GM21423 (cell line): ENCODE data around the gene MKI67.
"Not testable (repeated sequence)": the region's sequence is repeated elsewhere in the genome, so short reads cannot be mapped to it uniquely, and the experiment has no call there.

Source experiments
- ATAC-seq: cut with Tn5 transposase; IDR thresholded peaks from one replicate; pipeline ENCODE4 v1.9.1; 2021; ENCODE audit warnings: mild to moderate bottlenecking, moderate library complexity; ENCODE audit not compliant: unreplicated experiment

MKI67 gene

DNA sequence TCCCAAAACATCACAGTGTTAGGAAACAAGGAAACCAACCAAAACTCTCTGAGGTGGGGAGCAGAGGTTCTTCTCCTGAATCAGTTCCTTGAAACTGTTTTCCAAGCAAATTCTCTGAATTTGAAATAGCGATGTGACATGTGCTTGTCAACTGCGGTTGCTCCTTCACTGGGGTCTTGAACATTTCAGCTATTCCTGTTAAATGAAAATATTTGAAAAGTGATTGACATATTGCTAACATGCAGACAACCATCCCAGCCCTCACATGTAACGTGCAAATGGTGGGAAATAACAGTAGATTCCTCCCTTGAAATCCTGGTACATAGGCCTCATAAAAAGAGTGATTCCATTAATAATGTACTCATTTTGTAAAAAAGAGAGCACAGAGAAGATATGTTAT lies 15.9 kb downstream of the MKI67 start:
- ATAC-seq, result no peak

DNA sequence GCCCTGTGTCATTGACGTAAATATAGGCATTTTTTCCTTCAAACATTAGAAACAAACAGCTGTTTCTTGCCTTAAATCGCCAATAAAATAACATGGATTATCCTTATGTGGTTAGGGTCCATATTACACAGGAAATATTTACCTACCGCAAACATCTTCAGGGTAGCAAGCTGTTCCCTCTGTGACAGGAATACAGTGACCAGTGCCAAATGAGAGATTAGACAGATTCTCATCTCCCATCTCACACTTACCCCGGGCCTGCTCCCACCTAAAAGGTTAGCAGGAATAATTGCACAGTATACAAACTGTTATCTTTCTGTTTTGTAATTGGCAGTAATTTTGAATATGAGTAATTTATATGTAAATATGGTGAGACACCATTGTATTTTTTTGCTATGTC lies 16.5 kb downstream of the MKI67 start:
- ATAC-seq, result no peak

DNA sequence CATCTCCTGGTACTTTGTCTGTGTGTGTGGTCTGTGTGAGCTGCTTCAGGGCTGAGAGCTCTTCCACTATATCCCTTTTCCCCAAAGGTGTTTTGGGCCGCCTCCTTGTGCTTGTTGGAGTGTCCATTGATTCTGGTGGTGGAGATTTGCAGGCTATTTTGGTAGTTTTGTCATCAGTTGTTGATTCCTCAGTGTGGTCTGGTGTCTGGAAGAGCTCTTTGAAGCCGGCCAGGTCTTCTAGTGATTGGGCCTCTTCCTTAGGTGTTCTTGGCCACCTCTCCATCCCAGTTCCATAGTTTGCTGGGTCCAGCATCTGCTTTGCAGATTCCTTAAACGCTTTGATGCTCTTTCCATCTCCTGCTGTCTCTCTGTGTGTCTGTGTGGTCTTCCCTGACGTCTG lies 20.8 kb downstream of the MKI67 start:
- ATAC-seq, result no peak

DNA sequence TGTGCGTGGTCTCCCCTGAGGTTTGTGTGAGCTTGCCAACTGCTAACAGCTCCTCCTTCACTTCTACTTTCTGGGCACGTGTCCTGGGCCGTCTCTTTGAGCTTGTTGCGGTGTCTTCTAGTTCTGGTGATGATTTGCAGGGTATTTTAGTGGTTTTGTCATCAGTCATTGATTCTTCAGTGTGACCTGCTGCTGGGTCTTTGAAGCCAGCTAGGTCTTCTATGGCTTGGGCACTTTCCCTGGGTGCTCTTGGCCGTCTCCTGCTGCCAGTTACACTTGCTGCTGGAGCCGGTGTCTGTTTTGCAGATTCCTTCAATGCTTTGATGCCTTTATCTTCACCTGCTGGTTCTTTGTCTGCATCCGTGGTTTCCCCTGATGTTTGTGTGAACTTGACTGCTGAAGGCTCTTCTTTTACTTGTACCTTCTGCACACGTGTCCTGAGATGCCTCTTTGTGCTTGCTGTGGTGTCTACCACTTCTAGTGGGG lies 23.0 kb downstream of the MKI67 start:
- no peak for ATAC-seq

GRCh38 chr10:128102480-128103228 lies 23.6 kb downstream of the MKI67 start:
- no peak for ATAC-seq

DNA sequence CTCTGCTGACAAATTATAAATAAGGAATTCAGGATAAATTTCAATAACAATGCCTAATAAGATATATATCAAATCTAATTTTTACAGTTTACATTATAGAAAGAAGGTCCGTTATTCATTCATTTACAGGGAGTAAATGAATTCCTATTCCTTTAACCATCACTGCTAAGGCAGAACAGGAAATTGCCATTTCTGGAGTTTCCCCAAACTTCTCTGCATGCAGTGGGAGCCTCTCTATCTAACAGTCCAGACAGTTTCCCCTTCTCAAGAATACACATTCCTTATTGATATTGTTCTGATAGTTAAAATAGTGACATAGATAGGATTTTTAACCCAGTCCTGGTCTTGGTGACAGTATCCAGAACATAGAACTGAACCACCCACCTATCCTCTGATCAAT lies 24.3 kb downstream of the MKI67 start:
- ATAC-seq, result no peak

DNA sequence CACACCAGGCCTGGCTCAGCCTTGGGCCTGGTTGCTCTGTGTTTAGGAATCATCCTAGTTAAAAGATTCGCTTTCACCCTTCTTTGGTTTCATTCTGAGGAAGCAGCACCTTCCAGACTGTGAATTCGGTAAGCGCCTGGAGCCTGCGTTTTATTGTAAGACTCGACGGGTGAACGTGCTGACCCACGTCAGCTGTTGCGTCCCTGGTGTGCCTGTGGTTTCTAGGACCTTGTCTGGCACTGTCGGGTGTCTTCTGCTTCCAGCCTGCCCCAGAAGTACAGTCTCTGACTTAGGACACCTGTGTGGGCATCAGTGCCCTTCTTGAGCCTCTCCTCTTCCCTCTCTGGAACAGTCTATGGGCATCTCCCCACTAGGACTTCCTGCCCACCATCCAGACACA lies 26.3 kb downstream of the MKI67 start:
- no peak for ATAC-seq

GRCh38 chr10:128098631-128099030 lies 27.6 kb downstream of the MKI67 start:
- ATAC-seq, result no peak

DNA sequence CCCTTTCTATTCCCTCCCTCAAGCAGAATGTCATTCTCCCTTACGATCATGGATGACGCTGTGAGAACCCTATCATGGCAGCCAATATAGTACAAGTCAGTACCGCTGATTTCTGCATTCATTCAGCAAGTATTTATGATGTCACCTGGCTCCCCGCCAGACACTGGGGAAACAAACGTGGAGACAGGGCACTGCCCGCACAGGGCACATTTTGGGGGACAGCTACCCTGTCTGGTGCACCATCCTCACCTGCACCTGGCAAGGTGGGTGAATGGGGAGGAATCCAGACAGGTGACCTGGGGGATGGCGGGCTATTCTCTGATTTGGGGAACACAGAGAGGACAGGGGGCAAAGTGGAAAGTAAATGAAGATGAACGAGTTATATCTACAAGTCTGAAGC lies 28.4 kb downstream of the MKI67 start:
- no peak for ATAC-seq

- no peak for ATAC-seq
Observed at GRCh38 chr10:128096486-128097199, 29.6 kb downstream of the MKI67 start.

DNA sequence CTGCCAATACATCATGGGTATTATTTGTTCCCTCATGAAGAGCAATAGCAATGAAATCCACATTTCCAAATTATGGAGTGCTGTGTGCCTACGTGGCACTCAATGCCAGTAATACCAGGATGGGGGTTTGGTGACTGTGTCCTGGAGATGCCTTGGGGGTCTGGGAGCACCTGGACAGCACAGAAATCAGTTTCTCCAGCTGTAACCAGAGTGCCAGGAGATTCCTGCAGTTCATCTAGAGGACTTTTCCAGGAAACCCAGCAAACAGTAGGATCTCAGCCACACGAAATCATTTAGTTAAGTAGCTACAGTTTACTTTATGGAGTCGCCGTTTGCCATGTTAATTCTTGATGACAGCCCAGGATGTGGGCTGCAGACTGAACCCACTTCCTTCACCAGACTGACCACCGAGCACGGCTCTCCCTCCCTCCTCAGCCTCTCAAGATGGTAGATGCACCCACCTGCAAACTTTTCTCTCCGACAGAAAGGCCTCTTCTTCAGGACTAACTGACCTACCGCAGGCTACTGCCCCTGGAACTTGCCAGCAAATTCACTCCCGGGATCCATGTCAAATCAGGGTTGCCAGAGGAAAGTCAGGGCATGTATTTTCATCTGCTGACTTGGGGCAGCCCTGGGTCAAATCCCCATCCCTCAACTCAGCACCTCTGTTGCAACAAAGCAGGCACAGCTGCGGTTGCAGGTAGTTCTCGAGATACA lies 30.3 kb downstream of the MKI67 start:
- ATAC-seq, result peak; percentile 73

DNA sequence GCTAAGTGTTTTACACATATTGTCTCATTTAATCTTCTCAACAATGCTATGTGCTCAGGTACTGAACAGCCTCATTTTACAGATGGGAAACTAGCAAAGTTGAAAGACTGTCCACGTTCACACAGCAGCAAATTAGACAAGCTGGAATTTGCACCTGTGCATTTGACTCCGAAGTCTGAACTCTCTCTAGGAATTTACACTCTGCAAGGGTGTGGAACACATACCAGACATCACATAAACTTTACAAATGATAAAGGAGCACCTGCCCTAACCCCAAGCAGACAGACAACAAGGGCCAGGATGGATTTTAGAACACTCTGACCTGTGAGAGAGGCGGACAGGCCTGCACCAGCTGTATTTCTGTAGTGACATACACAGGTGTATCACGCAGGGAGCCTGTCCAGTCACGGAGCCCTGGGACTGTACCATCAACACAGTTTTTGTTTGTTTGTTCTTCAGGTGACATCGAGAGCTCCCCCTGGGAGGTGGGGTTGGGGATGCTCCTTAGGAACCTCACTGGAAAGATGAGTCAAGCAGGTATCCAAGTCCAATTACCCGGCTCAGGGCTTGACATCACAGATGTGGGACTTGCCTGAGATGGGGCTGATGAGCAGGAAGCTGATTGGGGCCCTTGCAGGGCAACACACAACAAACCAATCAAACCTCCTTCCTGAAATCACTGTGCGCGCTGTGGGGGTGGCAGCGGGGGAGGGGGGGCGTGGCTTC lies 31.0 kb downstream of the MKI67 start:
- ATAC-seq, result no peak

DNA sequence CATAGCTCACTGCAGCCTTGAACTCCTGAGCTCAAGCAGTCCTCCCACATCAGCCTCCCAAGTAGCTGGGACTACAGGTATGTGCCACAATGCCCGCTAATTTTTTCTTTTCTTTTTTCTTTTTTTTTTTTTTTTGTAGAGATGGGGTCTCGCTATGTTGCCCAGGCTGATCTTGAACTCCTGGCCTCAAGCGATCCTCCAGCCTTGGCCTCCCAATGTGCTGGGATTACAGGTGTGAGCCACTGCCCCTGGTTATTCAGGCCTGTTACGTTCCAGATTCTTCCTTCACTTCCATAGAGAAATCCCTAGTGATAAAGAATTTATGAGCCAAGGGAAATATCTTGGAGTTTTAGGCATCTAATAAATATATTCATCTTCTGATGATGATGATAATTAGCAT lies 31.6 kb downstream of the MKI67 start:
- not testable (repeated sequence) for ATAC-seq

- ATAC-seq, result no peak
Observed at GRCh38 chr10:128092454-128092853, 33.8 kb downstream of the MKI67 start.

DNA sequence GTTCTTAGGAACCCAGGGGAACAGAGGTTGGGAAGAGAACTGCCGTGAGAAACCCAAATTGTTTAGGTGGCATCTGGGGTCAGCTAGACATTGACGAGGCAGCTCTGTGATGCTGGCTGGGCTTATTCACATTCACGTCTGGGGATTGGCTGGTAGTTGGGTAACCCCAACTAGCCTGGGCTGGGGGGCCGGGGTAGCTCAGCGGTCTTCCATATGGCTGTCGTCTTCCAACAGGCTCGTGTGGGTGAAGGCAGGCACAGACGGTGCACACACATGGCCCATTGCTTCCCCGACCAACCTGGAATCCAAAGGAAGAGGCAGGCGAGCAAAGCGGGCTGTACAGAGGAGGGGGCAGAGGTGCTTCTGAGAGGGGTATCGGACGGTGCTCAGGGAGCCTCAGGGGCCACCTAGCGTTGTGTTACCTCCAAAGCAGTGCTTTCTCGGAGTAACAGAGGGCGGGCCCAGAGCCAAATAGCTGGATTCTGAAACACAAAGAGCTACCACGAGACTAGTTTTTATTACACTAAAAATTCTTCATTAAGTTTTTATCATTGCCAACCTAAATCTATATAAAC lies 34.5 kb downstream of the MKI67 start:
- no peak for ATAC-seq

GRCh38 chr10:128087884-128088709 lies 38.1 kb downstream of the MKI67 start:
- no peak for ATAC-seq

GRCh38 chr10:128087146-128087883 lies 38.9 kb downstream of the MKI67 start:
- no peak for ATAC-seq

DNA sequence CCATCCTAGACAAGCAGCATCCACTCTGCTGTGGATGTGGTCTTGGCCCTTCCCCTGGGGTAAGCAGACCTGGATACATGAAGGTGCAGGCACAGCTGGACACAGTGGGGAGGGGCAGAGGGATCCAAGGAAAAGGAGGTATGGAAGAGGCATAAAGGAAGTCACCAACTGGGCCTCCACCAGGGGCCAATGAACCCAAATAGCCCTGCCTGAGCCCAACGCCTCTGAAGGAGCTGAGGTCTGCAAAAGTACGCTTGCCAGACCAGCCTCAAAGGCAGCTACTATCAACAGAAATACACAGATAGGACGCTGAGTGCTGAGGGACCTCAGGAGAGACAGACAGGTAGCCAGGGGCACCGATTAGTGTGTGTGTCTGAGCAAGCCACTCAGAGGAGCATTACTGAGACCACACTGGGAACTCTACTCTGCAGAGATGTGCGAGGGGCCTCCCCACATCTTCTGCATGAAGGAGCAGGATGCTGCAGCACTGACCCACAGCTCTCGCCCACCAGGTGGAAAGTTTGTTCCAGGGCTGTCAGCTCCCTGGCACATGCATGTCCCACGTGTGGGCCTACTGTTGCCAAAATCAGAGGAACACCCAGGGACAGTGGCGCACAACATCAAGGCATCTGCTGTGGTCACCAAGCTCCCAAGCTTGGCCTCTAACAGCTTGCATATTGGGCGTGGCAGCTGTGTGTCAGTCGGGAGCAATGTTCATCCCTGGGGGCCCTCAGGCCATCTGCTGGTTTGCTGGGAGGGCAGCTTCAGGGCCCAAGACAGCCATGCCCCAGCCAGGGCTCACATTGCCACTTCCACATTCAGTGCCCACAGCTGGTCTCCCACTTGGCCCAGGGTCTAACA lies 40.0 kb downstream of the MKI67 start:
- ATAC-seq, result no peak
